ENCODE measurements around the gene TMEM144. TPM values are rescaled to one million over a fixed set of nuclear protein-coding genes. Genes with fewer than 3 reads are reported as not detected.

The TMEM144 gene
- total RNA-seq, 1 experiment from 2014 or later, result 6.0 TPM

GRCh38 chr4:158280856-158281255 is 70.6 kb downstream of the TMEM144 start:
- Histone ChIP-seq H3K27me3 (ENCODE audit: control insufficient read depth, insufficient read depth, low read length) (no peaks in the 10 kb centered on the region), H3K4me1 (ENCODE audit: control insufficient read depth, insufficient read depth, low read length) (no peaks in the 10 kb centered on the region), H3K4me3 (ENCODE audit: low read depth in 2 of 2, low read length in 2 of 2) (no peak overlapping the region), H3K27ac (ENCODE audit: low read length) (no peak overlapping the region), H3K36me3 (ENCODE audit: control insufficient read depth, insufficient read depth, low read length) (no peaks in the 10 kb centered on the region), H3K9me3 (ENCODE audit: control insufficient read depth, insufficient read depth, low read depth, low read length) (no peaks in the 10 kb centered on the region)
- in situ Hi-C loops (cut with HindIII; ENCODE audit: low pct_unique_long_range_greater_than_20kb, low sequenced_read_pairs) (no loop called here), intact Hi-C loops (cut with micrococcal nuclease; ENCODE audit: unreplicated experiment) (no loop called here)
- POLR2A ChIA-PET, result no interaction called here
- CTCF ChIA-PET, result no interaction called here
- BruUV-seq (replicated peaks), result no TSS peak
- DNase-seq (ENCODE audit: low read depth, low spot score) (no peak), ATAC-seq (no peak)
- TF ChIP-seq POLR2AphosphoS5 (IDR thresholded peaks at IDR 0.05; ENCODE audit: low read depth, low read length) (no peak), SIN3A (IDR thresholded peaks at IDR 0.05; ENCODE audit: borderline replicate concordance, insufficient read depth, low read depth, low read length) (no peak), TCF7L2 (IDR thresholded peaks at IDR 0.05; ENCODE audit: low read depth, low read length) (no peak), CTCF (IDR thresholded peaks at IDR 0.05) (no peak)
- TF ChIP-seq, protein P1, sequence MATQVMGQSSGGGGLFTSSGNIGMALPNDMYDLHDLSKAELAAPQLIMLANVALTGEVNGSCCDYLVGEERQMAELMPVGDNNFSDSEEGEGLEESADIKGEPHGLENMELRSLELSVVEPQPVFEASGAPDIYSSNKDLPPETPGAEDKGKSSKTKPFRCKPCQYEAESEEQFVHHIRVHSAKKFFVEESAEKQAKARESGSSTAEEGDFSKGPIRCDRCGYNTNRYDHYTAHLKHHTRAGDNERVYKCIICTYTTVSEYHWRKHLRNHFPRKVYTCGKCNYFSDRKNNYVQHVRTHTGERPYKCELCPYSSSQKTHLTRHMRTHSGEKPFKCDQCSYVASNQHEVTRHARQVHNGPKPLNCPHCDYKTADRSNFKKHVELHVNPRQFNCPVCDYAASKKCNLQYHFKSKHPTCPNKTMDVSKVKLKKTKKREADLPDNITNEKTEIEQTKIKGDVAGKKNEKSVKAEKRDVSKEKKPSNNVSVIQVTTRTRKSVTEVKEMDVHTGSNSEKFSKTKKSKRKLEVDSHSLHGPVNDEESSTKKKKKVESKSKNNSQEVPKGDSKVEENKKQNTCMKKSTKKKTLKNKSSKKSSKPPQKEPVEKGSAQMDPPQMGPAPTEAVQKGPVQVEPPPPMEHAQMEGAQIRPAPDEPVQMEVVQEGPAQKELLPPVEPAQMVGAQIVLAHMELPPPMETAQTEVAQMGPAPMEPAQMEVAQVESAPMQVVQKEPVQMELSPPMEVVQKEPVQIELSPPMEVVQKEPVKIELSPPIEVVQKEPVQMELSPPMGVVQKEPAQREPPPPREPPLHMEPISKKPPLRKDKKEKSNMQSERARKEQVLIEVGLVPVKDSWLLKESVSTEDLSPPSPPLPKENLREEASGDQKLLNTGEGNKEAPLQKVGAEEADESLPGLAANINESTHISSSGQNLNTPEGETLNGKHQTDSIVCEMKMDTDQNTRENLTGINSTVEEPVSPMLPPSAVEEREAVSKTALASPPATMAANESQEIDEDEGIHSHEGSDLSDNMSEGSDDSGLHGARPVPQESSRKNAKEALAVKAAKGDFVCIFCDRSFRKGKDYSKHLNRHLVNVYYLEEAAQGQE (IDR thresholded peaks at IDR 0.05; ENCODE audit: insufficient read depth in 1 of 2, low read depth in 2 of 2, low read length in 1 of 2), result no peak

GRCh38 chr4:158282252-158282651 is 72.0 kb downstream of the TMEM144 start:
- no peak for TF ChIP-seq POLR2AphosphoS5 (IDR thresholded peaks at IDR 0.05; ENCODE audit: low read depth, low read length)
- TF ChIP-seq SIN3A (IDR thresholded peaks at IDR 0.05; ENCODE audit: borderline replicate concordance, insufficient read depth, low read depth, low read length), result no peak
- TF ChIP-seq CTCF (IDR thresholded peaks at IDR 0.05), result no peak
- TF ChIP-seq TCF7L2 (IDR thresholded peaks at IDR 0.05; ENCODE audit: low read depth, low read length), result no peak
- TF ChIP-seq, protein P1 (IDR thresholded peaks at IDR 0.05; ENCODE audit: insufficient read depth in 1 of 2, low read depth in 2 of 2, low read length in 1 of 2), result no peak
- POLR2A ChIA-PET, result no interaction called here
- intact Hi-C loops (cut with micrococcal nuclease; ENCODE audit: unreplicated experiment), result no loop called here
- Histone ChIP-seq H3K4me3 (ENCODE audit: low read depth in 2 of 2, low read length in 2 of 2) (no peak overlapping the region), H3K36me3 (ENCODE audit: control insufficient read depth, insufficient read depth, low read length) (no peaks in the 10 kb centered on the region), H3K9me3 (ENCODE audit: control insufficient read depth, insufficient read depth, low read depth, low read length) (no peaks in the 10 kb centered on the region), H3K27me3 (ENCODE audit: control insufficient read depth, insufficient read depth, low read length) (no peaks in the 10 kb centered on the region), H3K4me1 (ENCODE audit: control insufficient read depth, insufficient read depth, low read length) (no peaks in the 10 kb centered on the region), H3K27ac (ENCODE audit: low read length) (no peak overlapping the region)
- CTCF ChIA-PET, result no interaction called here
- no TSS peak for BruUV-seq (replicated peaks)
- DNase-seq (ENCODE audit: low read depth, low spot score) (no peak), ATAC-seq (no peak)
- in situ Hi-C loops (cut with HindIII; ENCODE audit: low pct_unique_long_range_greater_than_20kb, low sequenced_read_pairs), result no loop called here
